Muscle of arm (tissue), 12 donors: ENCODE measurements around the gene CCBE1. TPM values are rescaled to one million over a fixed set of nuclear protein-coding genes. Genes with fewer than 3 reads are reported as not detected.
"Not testable (repeated sequence)": the region's sequence is repeated elsewhere in the genome, so short reads cannot be mapped to it uniquely, and the experiment has no call there.

Experiments used
- DNase-seq: peaks from one replicate; pipeline ENCODE4 v3.0.0-alpha.2; 2013
- polyA plus RNA-seq, 12 donors: library from polyadenylated mRNA; unstranded; fragments of 120-200 nt; gene quantifications; one replicate each; pipeline ENCODE4 v1.2.1, GENCODE V29; 2013; ENCODE audit not compliant: insufficient read length in 12 of 12

The CCBE1 gene
- polyA plus RNA-seq, 12 donors, result 2.8 to 13.7 (median 4.2) TPM; not detected in 2

- no peak for DNase-seq
Observed at GRCh38 chr18:59549503-59550173, 147.6 kb downstream of the CCBE1 start.

- no peak for DNase-seq
Observed at GRCh38 chr18:59547581-59548182, 149.5 kb downstream of the CCBE1 start.

GRCh38 chr18:59546188-59546587 is 151.0 kb downstream of the CCBE1 start:
- no peak for DNase-seq

- DNase-seq, result no peak
Observed at GRCh38 chr18:59540780-59541179, 156.4 kb downstream of the CCBE1 start.

- DNase-seq, result no peak
Observed at GRCh38 chr18:59540346-59540745, 156.9 kb downstream of the CCBE1 start.

GRCh38 chr18:59539108-59539507 is 158.1 kb downstream of the CCBE1 start:
- no peak for DNase-seq

GRCh38 chr18:59537579-59537978 is 159.6 kb downstream of the CCBE1 start:
- no peak for DNase-seq

- DNase-seq, result no peak
Observed at GRCh38 chr18:59536166-59536565, 161.1 kb downstream of the CCBE1 start.

- DNase-seq, result no peak
Observed at GRCh38 chr18:59535055-59535454, 162.2 kb downstream of the CCBE1 start.

GRCh38 chr18:59528866-59529265 is 168.4 kb downstream of the CCBE1 start:
- no peak for DNase-seq

GRCh38 chr18:59520562-59521355 is 176.5 kb downstream of the CCBE1 start:
- peak; percentile 46 for DNase-seq

GRCh38 chr18:59518705-59519104 is 178.5 kb downstream of the CCBE1 start:
- no peak for DNase-seq

- DNase-seq, result no peak
Observed at GRCh38 chr18:59517446-59518165, 179.6 kb downstream of the CCBE1 start.

- no peak for DNase-seq
Observed at GRCh38 chr18:59516356-59517155, 180.7 kb downstream of the CCBE1 start.

GRCh38 chr18:59515956-59516355 is 181.3 kb downstream of the CCBE1 start:
- DNase-seq, result not testable (repeated sequence)

GRCh38 chr18:59515147-59515546 is 182.1 kb downstream of the CCBE1 start:
- DNase-seq, result no peak

- peak; percentile 51 for DNase-seq
Observed at GRCh38 chr18:59514203-59514602, 183.0 kb downstream of the CCBE1 start.

- no peak for DNase-seq
Observed at GRCh38 chr18:59512025-59512755, 185.0 kb downstream of the CCBE1 start.

- DNase-seq, result no peak
Observed at GRCh38 chr18:59509481-59510442, 187.5 kb downstream of the CCBE1 start.
